AG04449 (cell line): ENCODE results near the gene CDK6.

Experiments used
- CTCF ChIA-PET: fragments of 350-600 bp; formaldehyde crosslinking; extraction: SDS; loops from one replicate; lab custom pipeline; 2021; ENCODE audit warnings: antibody characterized with exemption; lab: Yijun Ruan, JAX
- POLR2A ChIA-PET: fragments of 400-600, 350-600 bp; formaldehyde crosslinking; extraction: SDS; loops from one replicate; lab custom pipeline; 2020; ENCODE audit warnings: antibody characterized with exemption, inconsistent platforms; lab: Yijun Ruan, JAX
- DNase-seq: peaks from one replicate; pipeline ENCODE4 v3.0.0-alpha.2; 2010; ENCODE audit warnings: low read depth, low spot score
- H3K4me3 ChIP-seq: 2 replicates; pipeline ENCODE4 v1.5.1; 2011; ENCODE audit warnings: low read depth, mild to moderate bottlenecking, control low read depth, low read length
- CTCF ChIP-seq: IDR thresholded peaks from one replicate; pipeline ENCODE4 v1.5.1; 2011; ENCODE audit warnings: mild to moderate bottlenecking, moderate library complexity, low read length, control low read depth, inconsistent platforms; ENCODE audit not compliant: insufficient read depth; ENCODE audit errors: missing control alignments

CDK6 gene

GRCh38 chr7:92877367-92877766 is 41.0 kb upstream of the CDK6 start:
- ChIA-PET CTCF (no interaction called here), POLR2A (no interaction called here)
- no peak for DNase-seq
- TF ChIP-seq CTCF = no peak
- H3K4me3 ChIP-seq = no peak overlapping the region

GRCh38 chr7:92876836-92877235 is 40.5 kb upstream of the CDK6 start:
- POLR2A ChIA-PET = no interaction called here
- no peak for TF ChIP-seq CTCF
- DNase-seq = no peak
- no peak overlapping the region for H3K4me3 ChIP-seq
- CTCF ChIA-PET = no interaction called here

- DNase-seq = no peak
- CTCF ChIA-PET = interaction anchor here (0.6 to 1.3 kb wide), 2 partner anchors 24 to 61 kb away, joined by 3 to 4 read pairs; no protein-coding TSS in a partner anchor
- no peak for TF ChIP-seq CTCF
- H3K4me3 ChIP-seq = no peak overlapping the region
- POLR2A ChIA-PET = no interaction called here
These were observed 39.3 kb upstream of the CDK6 start for GRCh38 chr7:92875719-92876118.

- no peak overlapping the region for H3K4me3 ChIP-seq
- ChIA-PET CTCF (interaction anchor here (1.3 to 1.8 kb wide), 2 partner anchors 12 to 25 kb away, joined by 4 read pairs; no protein-coding TSS in a partner anchor), POLR2A (no interaction called here)
- DNase-seq = no peak
- TF ChIP-seq CTCF = no peak
These were observed 38.8 kb upstream of the CDK6 start for GRCh38 chr7:92875173-92875572.

GRCh38 chr7:92874567-92874966 is 38.2 kb upstream of the CDK6 start:
- no peak overlapping the region for H3K4me3 ChIP-seq
- ChIA-PET CTCF (interaction anchor here (1.3 to 1.8 kb wide), 2 partner anchors 13 to 26 kb away, joined by 4 read pairs; no protein-coding TSS in a partner anchor), POLR2A (no interaction called here)
- TF ChIP-seq CTCF = no peak
- no peak for DNase-seq

GRCh38 chr7:92873776-92874175 is 37.4 kb upstream of the CDK6 start:
- TF ChIP-seq CTCF = no peak
- no peak for DNase-seq
- no peak overlapping the region for H3K4me3 ChIP-seq
- ChIA-PET CTCF (interaction anchor here (1.8 kb wide), 1 partner anchor 14 kb away, joined by 4 read pairs; no protein-coding TSS in a partner anchor), POLR2A (no interaction called here)
